Naive thymus-derived CD8-positive, alpha-beta T cell (primary cell): Measurements from ENCODE around the gene OVOL3. TPM values are rescaled to one million over a fixed set of nuclear protein-coding genes. Genes with fewer than 3 reads are reported as not detected.

Experiments
- ATAC-seq, 2 donors: fragments of 150-1000 bp; cut with Tn5 transposase in 1 of 2; sonication (Bioruptor Pico), chemical (Tn5 transposase) in 1 of 2; 1 replicate in 1 of 2; 2 replicates in 1 of 2; pipeline ENCODE4 v1.10.0; 2021; ENCODE audit warnings: mild to moderate bottlenecking in 2 of 2, moderate library complexity in 2 of 2
- POLR2A ChIA-PET: fragments of 350-600 bp; sonication (Branson Sonifier 250); formaldehyde crosslinking; loops from one replicate; lab custom pipeline; 2021; ENCODE audit warnings: antibody characterized with exemption; lab: Charles Lee
- DNase-seq, 10 donors: peaks; one replicate each; pipeline versions ENCODE4 v3.0.0 to v3.0.0-alpha.2; 2020 to 2022
- H3K27ac Mint-ChIP-seq, 10 donors: one replicate each; pipeline ENCODE4 v1.8.0; 2020 to 2022; ENCODE audit warnings: mild to moderate bottlenecking in 10 of 10, mixed read lengths in 10 of 10, moderate library complexity in 4 of 10, inconsistent platforms in 1 of 10
- H3K27me3 Mint-ChIP-seq, 5 donors: one replicate each; pipeline ENCODE4 v1.8.0; 2021 to 2022; ENCODE audit warnings: mixed read lengths in 5 of 5
- H3K36me3 Mint-ChIP-seq, 3 donors: one replicate each; pipeline ENCODE4 v1.8.0; 2020 to 2022; ENCODE audit warnings: mixed read lengths in 3 of 3, mild to moderate bottlenecking in 2 of 3, inconsistent platforms in 1 of 3
- H3K4me1 Mint-ChIP-seq, 4 donors: one replicate each; pipeline ENCODE4 v1.8.0; 2021 to 2022; ENCODE audit warnings: mixed read lengths in 4 of 4
- H3K4me3 Mint-ChIP-seq, 10 donors: one replicate each; pipeline ENCODE4 v1.8.0; 2020 to 2022; ENCODE audit warnings: mild to moderate bottlenecking in 10 of 10, mixed read lengths in 10 of 10, moderate library complexity in 6 of 10, inconsistent platforms in 1 of 10
- H3K9me3 Mint-ChIP-seq, 9 donors: one replicate each; pipeline ENCODE4 v1.8.0; 2020 to 2022; ENCODE audit warnings: mixed read lengths in 9 of 9, mild to moderate bottlenecking in 3 of 9, inconsistent platforms in 1 of 9, moderate library complexity in 1 of 9
- polyA plus RNA-seq, 3 donors: library from polyadenylated mRNA; unstranded; fragments of 300-500 nt; fragmentation: Illumina TruSeq; gene quantifications; one replicate each; pipeline ENCODE4 v1.2.3, GENCODE V29; 2021
- total RNA-seq, 8 experiments: library from RNA in 2 of 8; stranded (reverse) in 2 of 8; gene quantifications; one replicate each; pipeline ENCODE4 v1.2.3 and lab custom pipeline; 2021 to 2026

OVOL3 gene
- total and polyA plus RNA-seq, 5 experiments from 2014 or later = not detected

DNA sequence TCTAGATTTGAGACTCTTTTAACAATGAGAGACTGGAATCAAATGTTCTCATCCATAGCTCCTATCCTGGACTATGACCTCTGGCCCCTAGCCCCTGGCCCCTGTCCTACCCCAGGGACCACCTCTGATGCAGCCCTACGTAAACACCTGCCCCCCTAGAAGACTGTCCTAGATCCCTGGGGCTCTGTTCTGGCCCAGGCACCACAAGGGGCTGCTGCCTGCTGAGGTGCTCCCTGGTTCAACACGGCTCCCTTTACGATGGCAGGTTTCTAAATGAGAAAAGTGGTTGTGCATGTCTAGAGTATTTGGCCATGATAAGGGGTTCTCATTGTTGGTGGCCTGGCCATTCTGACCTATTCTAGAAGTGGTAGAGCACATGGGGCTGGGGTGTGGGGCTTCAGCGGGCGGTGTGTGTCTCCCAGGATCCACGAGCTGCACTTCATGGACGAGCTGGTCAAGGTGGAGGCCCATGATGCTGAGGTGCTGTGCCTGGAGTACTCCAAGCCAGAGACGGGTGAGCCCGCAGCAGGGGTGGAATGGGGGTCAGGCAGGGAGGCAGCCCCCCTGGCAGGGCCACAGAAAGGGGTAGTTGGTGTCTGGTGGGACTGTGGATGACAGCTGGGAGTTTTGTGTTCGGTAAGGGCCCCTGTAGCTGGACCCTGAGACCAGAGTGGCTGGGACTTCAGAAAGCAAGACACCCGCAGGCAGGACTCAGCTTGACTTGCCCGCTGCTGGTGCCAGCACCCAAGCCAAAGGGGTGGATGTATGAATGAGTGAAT is 26.5 kb upstream of the OVOL3 start:
- Mint-ChIP-seq H3K4me3 (no peak overlapping the region), H3K27ac (no peak overlapping the region), H3K9me3 (no peaks in the 10 kb centered on the region), H3K27me3 (no peaks in the 10 kb centered on the region), H3K4me1 (no peaks in the 10 kb centered on the region), H3K36me3 (peaks cover 0 to 3% (median 0%) of the 10 kb centered on the region in 3 donors)
- POLR2A ChIA-PET = no interaction called here
- ATAC-seq = no peak
- no peak for DNase-seq

GRCh38 chr19:36086326-36086725 is 24.6 kb upstream of the OVOL3 start:
- no peaks in the 10 kb centered on the region for H3K27me3 Mint-ChIP-seq
- POLR2A ChIA-PET = no interaction called here
- H3K36me3 Mint-ChIP-seq = peaks cover 0 to 3% (median 0%) of the 10 kb centered on the region in 3 donors
- H3K27ac Mint-ChIP-seq = no peak overlapping the region
- DNase-seq (no peak), ATAC-seq (no peak)
- H3K4me1 Mint-ChIP-seq = peaks cover 0 to 2% (median 0%) of the 10 kb centered on the region in 4 donors
- H3K4me3 Mint-ChIP-seq = no peak overlapping the region
- H3K9me3 Mint-ChIP-seq = no peaks in the 10 kb centered on the region

DNA sequence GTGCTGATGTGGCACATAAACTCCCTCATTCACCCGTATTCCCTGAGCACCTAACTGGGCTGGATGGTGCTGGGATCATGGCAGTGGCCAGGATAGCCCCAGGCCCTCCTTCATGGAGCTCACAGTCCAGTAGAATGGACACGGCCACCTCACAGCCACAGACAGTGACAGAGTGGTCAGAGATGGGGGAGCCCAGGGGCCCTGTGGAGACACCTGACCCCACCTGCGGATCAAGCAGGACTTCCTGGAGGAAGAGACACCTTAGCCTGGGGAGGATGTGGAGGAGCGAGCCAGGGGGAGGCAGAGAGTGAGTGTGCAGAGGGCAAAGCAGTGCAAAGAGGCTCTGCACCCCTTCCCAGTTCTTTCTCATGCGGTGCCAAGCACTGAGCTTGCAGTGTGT is 21.1 kb upstream of the OVOL3 start:
- Mint-ChIP-seq H3K9me3 (no peaks in the 10 kb centered on the region), H3K4me1 (peaks cover 3 to 19% (median 15%) of the 10 kb centered on the region in 4 donors), H3K27ac (peak overlapping the region in 2 of 10 donors; percentile 4 to 82), H3K27me3 (no peaks in the 10 kb centered on the region), H3K4me3 (no peak overlapping the region), H3K36me3 (no peaks in the 10 kb centered on the region)
- no peak for DNase-seq
- ATAC-seq = no peak
- POLR2A ChIA-PET = no interaction called here

- no peaks in the 10 kb centered on the region for H3K36me3 Mint-ChIP-seq
- no peaks in the 10 kb centered on the region for H3K9me3 Mint-ChIP-seq
- H3K4me1 Mint-ChIP-seq = peaks cover 3 to 19% (median 15%) of the 10 kb centered on the region in 4 donors
- ATAC-seq = no peak
- no peaks in the 10 kb centered on the region for H3K27me3 Mint-ChIP-seq
- H3K4me3 Mint-ChIP-seq = no peak overlapping the region
- no peak for DNase-seq
- peak overlapping the region in 1 of 10 donors; percentile 11 for H3K27ac Mint-ChIP-seq
- POLR2A ChIA-PET = no interaction called here
These were observed 19.8 kb upstream of the OVOL3 start for GRCh38 chr19:36090910-36091695.

DNA sequence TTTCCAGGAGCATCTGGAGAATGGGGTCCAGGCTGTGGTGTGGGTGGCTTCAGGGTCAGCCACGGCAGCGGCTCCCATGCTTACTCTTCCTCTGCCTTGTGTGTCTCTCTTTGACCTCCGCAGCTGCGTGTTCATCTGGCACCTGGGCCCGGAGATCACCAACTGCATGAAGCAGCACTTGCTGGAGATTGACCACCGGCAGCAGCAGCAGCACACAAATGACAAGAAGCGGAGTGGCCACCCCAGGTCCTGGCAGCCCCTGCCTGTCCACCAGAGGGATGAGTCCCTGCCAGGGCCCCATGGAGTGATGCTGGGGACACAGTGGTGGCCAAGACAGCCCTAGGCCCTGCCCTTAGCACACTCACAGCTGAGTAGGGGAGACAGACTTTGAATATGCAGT is 18.4 kb upstream of the OVOL3 start:
- Mint-ChIP-seq H3K4me3 (peak overlapping the region in 2 of 10 donors; percentile 42), H3K4me1 (peaks cover 3 to 19% (median 15%) of the 10 kb centered on the region in 4 donors), H3K36me3 (no peaks in the 10 kb centered on the region), H3K9me3 (no peaks in the 10 kb centered on the region), H3K27me3 (no peaks in the 10 kb centered on the region), H3K27ac (peak overlapping the region in 8 of 10 donors; percentile 34 to 87 (median 74))
- no peak for DNase-seq
- POLR2A ChIA-PET = no interaction called here
- no peak for ATAC-seq

DNA sequence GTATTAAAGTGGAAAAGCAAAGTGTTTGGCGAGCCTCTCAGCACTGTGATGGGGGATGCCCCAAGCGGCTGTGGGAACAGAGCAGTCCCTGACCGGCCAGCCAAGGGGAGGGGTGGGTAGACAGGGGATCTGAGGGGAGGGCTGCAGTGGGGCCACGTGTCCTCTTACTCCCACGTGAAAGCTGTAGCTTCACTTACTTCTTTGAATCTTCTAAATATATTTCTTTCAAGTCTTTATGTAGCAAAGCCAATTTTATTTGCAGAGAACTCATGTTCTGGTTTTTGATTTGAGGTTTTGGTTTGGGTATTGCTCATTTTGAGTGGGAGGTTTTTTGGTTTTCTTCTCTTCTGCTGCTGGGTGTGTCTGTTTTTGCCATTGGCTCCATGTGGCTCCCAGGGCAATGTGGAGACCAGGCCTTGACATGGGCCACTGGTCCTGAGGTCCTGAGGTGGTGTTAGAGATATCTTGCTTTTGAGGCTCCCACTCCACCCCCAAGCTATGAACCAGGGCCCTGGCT is 17.7 kb upstream of the OVOL3 start:
- Mint-ChIP-seq H3K4me3 (peak overlapping the region in 3 of 10 donors; percentile 8 to 49 (median 42)), H3K36me3 (no peaks in the 10 kb centered on the region), H3K4me1 (peaks cover 3 to 19% (median 15%) of the 10 kb centered on the region in 4 donors), H3K27ac (peak overlapping the region in 8 of 10 donors; percentile 34 to 87 (median 80)), H3K9me3 (no peaks in the 10 kb centered on the region), H3K27me3 (no peaks in the 10 kb centered on the region)
- ATAC-seq = no peak
- DNase-seq = no peak
- POLR2A ChIA-PET = no interaction called here

- Mint-ChIP-seq H3K27ac (peak overlapping the region in 8 of 10 donors; percentile 34 to 87 (median 80)), H3K4me3 (peak overlapping the region in 3 of 10 donors; percentile 36 to 49 (median 42)), H3K4me1 (peaks cover 3 to 19% (median 15%) of the 10 kb centered on the region in 4 donors), H3K9me3 (no peaks in the 10 kb centered on the region), H3K27me3 (no peaks in the 10 kb centered on the region), H3K36me3 (no peaks in the 10 kb centered on the region)
- DNase-seq (no peak), ATAC-seq (no peak)
- POLR2A ChIA-PET = no interaction called here
These were observed 17.3 kb upstream of the OVOL3 start for GRCh38 chr19:36093687-36094086.

DNA sequence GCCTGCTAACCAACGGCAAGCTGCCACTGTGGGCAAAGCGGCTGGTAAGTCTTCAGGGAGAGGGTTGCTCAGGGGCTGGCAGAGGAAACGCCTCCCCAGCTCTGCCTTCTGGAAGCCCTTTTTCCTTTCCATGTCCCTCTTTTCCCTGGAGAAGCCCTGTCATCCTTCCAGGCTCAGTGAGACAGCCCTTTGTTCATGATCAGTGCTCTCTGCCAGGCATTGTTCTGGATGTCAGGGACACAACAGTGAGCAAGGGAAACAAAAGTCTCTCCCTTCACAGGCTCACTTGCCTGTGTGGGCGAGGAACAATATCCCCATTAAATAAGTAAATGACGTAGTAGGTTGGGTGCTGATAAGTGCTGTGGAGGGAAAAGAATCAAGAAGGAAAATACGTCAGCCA is 13.9 kb upstream of the OVOL3 start:
- Mint-ChIP-seq H3K27me3 (no peaks in the 10 kb centered on the region), H3K9me3 (no peaks in the 10 kb centered on the region), H3K27ac (no peak overlapping the region), H3K4me3 (no peak overlapping the region), H3K36me3 (peaks cover 0 to 2% (median 0%) of the 10 kb centered on the region in 3 donors), H3K4me1 (peaks cover 3 to 19% (median 14%) of the 10 kb centered on the region in 4 donors)
- DNase-seq (no peak), ATAC-seq (no peak)
- POLR2A ChIA-PET = no interaction called here

GRCh38 chr19:36099166-36099785 is 11.7 kb upstream of the OVOL3 start:
- no peaks in the 10 kb centered on the region for H3K9me3 Mint-ChIP-seq

DNA sequence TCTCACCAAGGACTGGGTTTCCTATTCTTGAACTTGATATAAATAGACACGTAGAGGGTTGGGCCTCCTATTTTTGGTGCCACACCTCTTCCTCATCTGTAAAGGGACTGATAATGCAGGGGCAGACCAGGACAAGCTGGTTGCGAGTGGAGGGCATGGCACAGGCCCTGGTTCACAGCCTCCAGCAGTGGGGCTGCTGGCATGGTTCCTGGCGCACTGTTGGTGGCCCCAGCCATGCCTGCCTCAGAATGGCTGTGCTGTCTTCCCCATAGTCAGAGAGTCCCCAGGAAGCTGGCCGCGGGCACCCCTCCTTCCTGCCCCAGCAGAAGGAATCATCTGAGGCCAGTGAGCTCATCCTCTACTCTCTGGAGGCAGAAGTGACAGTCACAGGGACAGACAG is 10.5 kb upstream of the OVOL3 start:
- H3K4me3 Mint-ChIP-seq = no peak overlapping the region

More at GRCh38 chr19:36099166-36099785, 11.7 kb upstream of the OVOL3 start:
- POLR2A ChIA-PET = interaction anchor here (0.7 kb wide), 1 partner anchor 21 kb away, joined by 3 read pairs; no protein-coding TSS in a partner anchor
- H3K4me1 Mint-ChIP-seq = no peaks in the 10 kb centered on the region
- peaks cover 0 to 2% (median 0%) of the 10 kb centered on the region in 3 donors for H3K36me3 Mint-ChIP-seq
- no peak overlapping the region for H3K27ac Mint-ChIP-seq
- ATAC-seq = no peak
- H3K27me3 Mint-ChIP-seq = no peaks in the 10 kb centered on the region
- DNase-seq = no peak
- H3K4me3 Mint-ChIP-seq = no peak overlapping the region

DNA sequence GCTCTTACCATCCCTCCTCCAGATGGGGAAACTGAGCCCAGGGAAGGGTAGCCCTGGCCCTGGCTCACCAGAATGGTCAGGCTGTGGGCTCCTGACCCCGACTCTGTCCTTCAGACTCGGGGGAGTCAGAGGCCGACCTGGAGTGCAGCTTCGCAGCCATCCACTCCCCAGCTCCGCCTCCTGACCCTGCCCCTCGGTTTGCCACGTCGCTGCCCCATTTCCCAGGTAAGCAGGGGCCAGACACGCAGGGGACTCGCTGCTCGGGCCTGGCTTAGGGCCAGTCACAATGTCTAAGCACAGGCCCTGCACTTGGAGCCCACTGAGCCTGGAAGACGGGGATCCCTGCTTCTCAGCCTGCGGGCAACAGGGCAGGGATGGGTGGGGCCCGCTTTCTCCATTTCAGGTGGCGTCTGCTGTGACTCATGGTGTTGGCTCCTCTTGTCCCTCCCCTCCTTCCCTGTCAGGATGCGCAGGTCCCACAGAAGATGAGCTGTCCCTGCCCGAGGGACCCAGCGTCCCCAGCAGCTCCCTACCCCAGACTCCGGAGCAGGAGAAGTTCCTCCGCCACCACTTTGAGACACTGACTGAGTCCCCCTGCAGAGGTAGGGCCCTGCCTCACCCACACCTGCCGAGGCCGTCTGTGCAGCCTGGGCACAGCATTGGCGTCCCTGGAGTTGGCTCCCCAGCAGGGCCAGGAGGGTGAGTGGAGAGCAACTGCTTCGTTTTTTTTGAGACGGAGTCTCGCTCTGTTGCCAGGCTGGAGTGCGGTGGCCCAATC is 9.2 kb upstream of the OVOL3 start:
- no peak overlapping the region for H3K27ac Mint-ChIP-seq
- H3K4me3 Mint-ChIP-seq = no peak overlapping the region
- H3K4me1 Mint-ChIP-seq = peaks cover 0 to 2% (median 0%) of the 10 kb centered on the region in 4 donors
- no peaks in the 10 kb centered on the region for H3K9me3 Mint-ChIP-seq
- POLR2A ChIA-PET = interaction anchor here (0.6 kb wide), 1 partner anchor 1803 kb away, joined by 5 read pairs; no protein-coding TSS in a partner anchor
- no peak for ATAC-seq
- H3K36me3 Mint-ChIP-seq = peaks cover 0 to 5% (median 0%) of the 10 kb centered on the region in 3 donors
- DNase-seq = no peak
- no peaks in the 10 kb centered on the region for H3K27me3 Mint-ChIP-seq

More for the DNA sequence above, 10.5 kb upstream of the OVOL3 start:
- no peak for DNase-seq
- POLR2A ChIA-PET = no interaction called here
- Mint-ChIP-seq H3K27me3 (no peaks in the 10 kb centered on the region), H3K36me3 (peaks cover 0 to 2% (median 0%) of the 10 kb centered on the region in 3 donors), H3K27ac (no peak overlapping the region), H3K9me3 (no peaks in the 10 kb centered on the region), H3K4me1 (no peaks in the 10 kb centered on the region)
- no peak for ATAC-seq
